WTC11 (cell line): ENCODE measurements around the gene ARAP1. TPM values are rescaled to one million over a fixed set of nuclear protein-coding genes. Genes with fewer than 3 reads are reported as not detected.

ENCODE experiments used
- ATAC-seq: fragments of 200-7000 bp; cut with Tn5 transposase; 2 replicates; pipeline ENCODE4 v1.10.0; 2021; ENCODE audit warnings: mild to moderate bottlenecking, moderate library complexity
- CTCF ChIA-PET: fragments of 300-600 bp; sonication (Branson Sonifier 250); formaldehyde crosslinking; loops from one replicate; lab custom pipeline; 2021; ENCODE audit warnings: antibody characterized with exemption; lab: Charles Lee
- POLR2A ChIA-PET: fragments of 350-600 bp; sonication (Branson Sonifier 250); formaldehyde crosslinking; loops from one replicate; lab custom pipeline; 2021; ENCODE audit warnings: antibody characterized with exemption; lab: Charles Lee
- DNase-seq: peaks from one replicate; pipeline ENCODE4 v3.0.0; 2021; ENCODE audit warnings: low spot score
- H3K27ac Mint-ChIP-seq: 2 replicates; pipeline ENCODE4 v1.8.0; 2021; ENCODE audit warnings: mixed read lengths
- H3K27me3 Mint-ChIP-seq: 2 replicates; pipeline ENCODE4 v1.8.0; 2021; ENCODE audit warnings: low read depth, mild to moderate bottlenecking, moderate library complexity, mixed read lengths
- H3K36me3 Mint-ChIP-seq: 2 replicates; pipeline ENCODE4 v1.8.0; 2021; ENCODE audit warnings: mixed read lengths
- H3K4me1 Mint-ChIP-seq: 2 replicates; pipeline ENCODE4 v1.8.0; 2022; ENCODE audit warnings: mixed read lengths
- H3K4me3 Mint-ChIP-seq: 2 replicates; pipeline ENCODE4 v1.8.0; 2021; ENCODE audit warnings: mild to moderate bottlenecking, moderate library complexity, mixed read lengths
- H3K9me3 Mint-ChIP-seq: 2 replicates; pipeline ENCODE4 v1.8.0; 2021; ENCODE audit warnings: mixed read lengths
- ATF3 ChIP-seq: sonication (generic); formaldehyde crosslinking; conservative IDR thresholded peaks from 2 replicates; pipeline ENCODE4 v1.8.1; 2022; ENCODE audit warnings: mild to moderate bottlenecking, missing genetic modification reagents
- ELF4 ChIP-seq: sonication (generic); formaldehyde crosslinking; IDR thresholded peaks from 2 replicates; pipeline ENCODE4 v1.8.1; 2022; ENCODE audit warnings: low read depth, mild to moderate bottlenecking, moderate library complexity, missing genetic modification reagents
- EMX1 ChIP-seq: fragments of 250-450 bp; sonication (Bioruptor Pico); IDR thresholded peaks from 2 replicates; pipeline ENCODE4 v1.8.0; 2021; ENCODE audit warnings: mild to moderate bottlenecking
- FOXJ3 ChIP-seq: sonication (generic); formaldehyde crosslinking; IDR thresholded peaks from 2 replicates; pipeline ENCODE4 v1.9.0; 2021; ENCODE audit warnings: missing genetic modification reagents, mild to moderate bottlenecking, borderline replicate concordance
- HMGA2 ChIP-seq: fragments of 250-450 bp; sonication (Bioruptor Pico); IDR thresholded peaks from 2 replicates; pipeline ENCODE4 v1.4.0; 2021; ENCODE audit warnings: mild to moderate bottlenecking, moderate library complexity
- MXD4 ChIP-seq: fragments of 250-450 bp; sonication (Bioruptor Pico); IDR thresholded peaks from 2 replicates; pipeline ENCODE4 v1.8.0; 2021; ENCODE audit warnings: mild to moderate bottlenecking, moderate library complexity, borderline replicate concordance
- MYBL2 ChIP-seq: sonication (generic); formaldehyde crosslinking; IDR thresholded peaks from 2 replicates; pipeline ENCODE4 v1.8.1; 2023; ENCODE audit warnings: mild to moderate bottlenecking, moderate library complexity, missing genetic modification reagents
- NFE2L1 ChIP-seq: sonication (generic); formaldehyde crosslinking; IDR thresholded peaks from 2 replicates; pipeline ENCODE4 v1.8.1; 2023; ENCODE audit warnings: missing genetic modification reagents
- PRRX2 ChIP-seq: fragments of 250-450 bp; sonication (Bioruptor Pico); IDR thresholded peaks from 2 replicates; pipeline ENCODE4 v1.8.0; 2021; ENCODE audit warnings: mild to moderate bottlenecking
- SP1 ChIP-seq: sonication (generic); formaldehyde crosslinking; conservative IDR thresholded peaks from 2 replicates; pipeline ENCODE4 v1.8.1; 2022; ENCODE audit warnings: missing genetic modification reagents
- TEAD4 ChIP-seq: sonication (generic); formaldehyde crosslinking; IDR thresholded peaks from 2 replicates; pipeline ENCODE4 v1.8.0; 2022; ENCODE audit warnings: mild to moderate bottlenecking, missing genetic modification reagents
- ZBTB43 ChIP-seq: sonication (generic); formaldehyde crosslinking; IDR thresholded peaks from 2 replicates; pipeline ENCODE4 v1.8.1; 2023; ENCODE audit warnings: mild to moderate bottlenecking, missing genetic modification reagents
- ZNF138 ChIP-seq: sonication (generic); formaldehyde crosslinking; conservative IDR thresholded peaks from 2 replicates; pipeline ENCODE4 v1.8.1; 2022; ENCODE audit warnings: mild to moderate bottlenecking, moderate library complexity, missing genetic modification reagents
- ZNF219 ChIP-seq: sonication (generic); formaldehyde crosslinking; IDR thresholded peaks from 2 replicates; pipeline ENCODE4 v1.8.0; 2023; ENCODE audit warnings: missing genetic modification reagents, mild to moderate bottlenecking, borderline replicate concordance
- ZNF263 ChIP-seq: sonication (generic); formaldehyde crosslinking; IDR thresholded peaks from 2 replicates; pipeline ENCODE4 v1.8.1; 2022; ENCODE audit warnings: low read depth, mild to moderate bottlenecking, moderate library complexity, missing genetic modification reagents
- ZNF396 ChIP-seq: fragments of 250-450 bp; sonication (Bioruptor Pico); IDR thresholded peaks from 2 replicates; pipeline ENCODE4 v1.8.0; 2021; ENCODE audit warnings: mild to moderate bottlenecking, moderate library complexity, borderline replicate concordance
- ZNF416 ChIP-seq: fragments of 250-450 bp; sonication (Bioruptor Pico); IDR thresholded peaks from 2 replicates; pipeline ENCODE4 v1.9.0; 2021; ENCODE audit warnings: mild to moderate bottlenecking, inconsistent platforms
- ZNF671 ChIP-seq: fragments of 250-450 bp; sonication (Bioruptor Pico); IDR thresholded peaks from 2 replicates; pipeline ENCODE4 v1.8.0; 2021; ENCODE audit warnings: mild to moderate bottlenecking
- total RNA-seq: library from RNA; stranded (reverse); gene quantifications from 3 replicates; pipeline ENCODE4 v1.2.3, GENCODE V29; 2021
- TF ChIP-seq, protein P1 (sequence below): sonication (generic); formaldehyde crosslinking; IDR thresholded peaks from 2 replicates; pipeline ENCODE4 v1.8.1; 2023; ENCODE audit warnings: mild to moderate bottlenecking, missing genetic modification reagents, moderate library complexity

Gene ARAP1
- total RNA-seq, 1 experiment from 2014 or later = 98.8 TPM

DNA sequence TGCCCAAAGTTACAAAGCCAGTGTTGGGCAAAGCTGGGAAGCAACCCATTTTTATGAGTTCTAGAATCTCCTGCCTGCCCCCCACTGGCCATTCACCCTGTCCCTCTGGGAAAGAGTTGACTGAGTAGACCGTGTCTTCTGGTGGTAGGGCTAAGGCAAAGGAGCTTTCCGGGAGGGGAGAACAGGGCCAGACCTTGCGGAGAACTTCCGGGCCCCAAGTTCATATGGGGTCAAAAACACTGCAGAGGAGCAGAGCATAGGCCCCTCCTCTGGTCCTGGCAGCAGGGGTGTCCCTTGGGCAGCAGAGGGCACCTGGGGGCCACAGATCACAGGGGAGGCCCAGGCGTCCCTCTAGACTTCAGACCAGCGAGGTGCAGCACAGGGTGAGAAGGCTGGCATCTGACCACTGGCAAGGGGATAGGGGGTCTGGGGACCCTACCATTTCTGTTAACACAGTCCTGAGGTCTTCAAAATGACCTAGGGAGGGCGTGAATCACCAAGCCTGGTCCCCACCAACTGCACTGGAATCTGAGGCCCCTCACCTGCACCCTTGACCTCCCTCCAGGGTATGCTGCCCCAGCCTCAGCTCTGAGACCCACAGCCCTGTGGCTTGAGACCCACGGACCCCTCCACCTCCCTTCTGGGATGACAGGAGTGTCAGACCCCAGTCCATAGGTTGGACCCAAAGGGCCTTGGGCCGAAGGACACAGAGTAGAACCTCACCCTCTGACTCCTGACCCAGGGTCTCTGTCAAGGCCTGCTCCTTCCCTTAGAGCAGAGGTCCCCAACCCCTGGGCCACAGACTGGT lies 1.3 kb upstream of the ARAP1 start (continued):
- TF ChIP-seq TEAD4 (no peak), ZNF396 (CRISPR knock-in tag) (no peak), ZNF671 (CRISPR knock-in tag) (no peak), ZBTB43 (CRISPR knock-in tag) (no peak), ZNF416 (CRISPR knock-in tag) (no peak), PRRX2 (CRISPR knock-in tag) (no peak), ZNF263 (CRISPR knock-in tag) (no peak)
- TF ChIP-seq, protein P1, sequence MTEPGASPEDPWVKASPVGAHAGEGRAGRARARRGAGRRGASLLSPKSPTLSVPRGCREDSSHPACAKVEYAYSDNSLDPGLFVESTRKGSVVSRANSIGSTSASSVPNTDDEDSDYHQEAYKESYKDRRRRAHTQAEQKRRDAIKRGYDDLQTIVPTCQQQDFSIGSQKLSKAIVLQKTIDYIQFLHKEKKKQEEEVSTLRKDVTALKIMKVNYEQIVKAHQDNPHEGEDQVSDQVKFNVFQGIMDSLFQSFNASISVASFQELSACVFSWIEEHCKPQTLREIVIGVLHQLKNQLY (CRISPR knock-in tag) = no peak

GRCh38 chr11:72751116-72752087 lies 806 bp downstream of the ARAP1 start:
- ChIA-PET POLR2A (no interaction called here), CTCF (interaction anchor here (0.6 to 1.3 kb wide), 2 partner anchors 26 to 36 kb away, joined by 3 to 6 read pairs; no protein-coding TSS in a partner anchor)
- DNase-seq (no peak), ATAC-seq (no peak; the same call in 1 of the 2 replicates)
- Mint-ChIP-seq H3K9me3 (no peaks in the 10 kb centered on the region), H3K4me1 (peaks cover 40% of the 10 kb centered on the region), H3K27me3 (peaks cover 10% of the 10 kb centered on the region), H3K4me3 (peak overlapping the region; percentile 93), H3K36me3 (peaks cover 7% of the 10 kb centered on the region; the same call in 1 of the 2 replicates), H3K27ac (no peak overlapping the region; the same call in 1 of the 2 replicates)
- TF ChIP-seq HMGA2 (CRISPR knock-in tag) (no peak), MYBL2 (CRISPR knock-in tag) (no peak)

DNA sequence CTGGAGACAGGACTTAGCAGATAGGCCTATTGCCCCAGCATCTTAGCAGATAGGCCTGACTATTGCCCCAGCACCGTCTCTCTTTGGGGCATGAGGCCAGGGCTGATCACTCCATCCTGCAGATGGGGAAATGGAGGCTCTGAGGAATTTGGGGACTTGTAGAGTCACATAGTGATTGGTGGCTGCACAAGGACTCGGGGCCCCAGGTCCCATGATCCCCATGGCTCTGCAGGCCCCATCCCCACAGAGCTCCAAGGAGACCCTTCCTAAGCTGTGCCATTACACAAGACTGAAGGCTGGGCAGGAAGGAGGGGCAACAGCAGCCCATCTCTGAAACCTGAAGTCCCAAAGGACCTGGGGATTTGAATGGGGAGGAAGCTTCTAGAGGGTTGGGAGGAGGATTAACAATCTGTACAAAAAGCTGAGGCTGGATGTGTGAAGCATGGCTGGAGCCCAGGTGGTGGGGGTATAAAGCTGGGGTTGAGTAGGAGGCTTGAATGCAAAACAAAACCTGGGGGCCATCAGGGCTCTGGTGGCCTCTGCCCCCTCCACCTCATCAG lies 1.6 kb downstream of the ARAP1 start:
- DNase-seq = no peak
- POLR2A ChIA-PET = no interaction called here
- H3K36me3 Mint-ChIP-seq = peaks cover 2% of the 10 kb centered on the region; the same call in 1 of the 2 replicates
- H3K4me1 Mint-ChIP-seq = peaks cover 34% of the 10 kb centered on the region
- CTCF ChIA-PET = interaction anchor here (0.6 to 1.3 kb wide), 2 partner anchors 25 to 36 kb away, joined by 3 to 6 read pairs; no protein-coding TSS in a partner anchor
- no peaks in the 10 kb centered on the region for H3K9me3 Mint-ChIP-seq
- peaks cover 10% of the 10 kb centered on the region for H3K27me3 Mint-ChIP-seq
- ATAC-seq = no peak
- H3K27ac Mint-ChIP-seq = no peak overlapping the region
- peak overlapping the region; percentile 93 for H3K4me3 Mint-ChIP-seq
- TF ChIP-seq ATF3 (no peak), ELF4 (no peak), ZNF219 (no peak), EMX1 (CRISPR knock-in tag) (no peak), NFE2L1 (CRISPR knock-in tag) (no peak), FOXJ3 (CRISPR knock-in tag) (no peak), MXD4 (CRISPR knock-in tag) (no peak), SP1 (CRISPR knock-in tag) (no peak), ZNF138 (CRISPR knock-in tag) (no peak)
